Activated T-helper 1 cell treated with anti-CD3 and anti-CD28 coated beads, Interleukin-2, amount 50 U/mL, for 16 hours (primary cell): Measurements from ENCODE around the gene PHLDB1.
"Not testable (repeated sequence)": the region's sequence is repeated elsewhere in the genome, so short reads cannot be mapped to it uniquely, and the experiment has no call there.

Experiments used
- DNase-seq, 2 donors: peaks; one replicate each; pipeline ENCODE4 v3.0.0-alpha.2; 2020; ENCODE audit warnings: low read depth in 1 of 2, low spot score in 1 of 2

PHLDB1 gene

DNA sequence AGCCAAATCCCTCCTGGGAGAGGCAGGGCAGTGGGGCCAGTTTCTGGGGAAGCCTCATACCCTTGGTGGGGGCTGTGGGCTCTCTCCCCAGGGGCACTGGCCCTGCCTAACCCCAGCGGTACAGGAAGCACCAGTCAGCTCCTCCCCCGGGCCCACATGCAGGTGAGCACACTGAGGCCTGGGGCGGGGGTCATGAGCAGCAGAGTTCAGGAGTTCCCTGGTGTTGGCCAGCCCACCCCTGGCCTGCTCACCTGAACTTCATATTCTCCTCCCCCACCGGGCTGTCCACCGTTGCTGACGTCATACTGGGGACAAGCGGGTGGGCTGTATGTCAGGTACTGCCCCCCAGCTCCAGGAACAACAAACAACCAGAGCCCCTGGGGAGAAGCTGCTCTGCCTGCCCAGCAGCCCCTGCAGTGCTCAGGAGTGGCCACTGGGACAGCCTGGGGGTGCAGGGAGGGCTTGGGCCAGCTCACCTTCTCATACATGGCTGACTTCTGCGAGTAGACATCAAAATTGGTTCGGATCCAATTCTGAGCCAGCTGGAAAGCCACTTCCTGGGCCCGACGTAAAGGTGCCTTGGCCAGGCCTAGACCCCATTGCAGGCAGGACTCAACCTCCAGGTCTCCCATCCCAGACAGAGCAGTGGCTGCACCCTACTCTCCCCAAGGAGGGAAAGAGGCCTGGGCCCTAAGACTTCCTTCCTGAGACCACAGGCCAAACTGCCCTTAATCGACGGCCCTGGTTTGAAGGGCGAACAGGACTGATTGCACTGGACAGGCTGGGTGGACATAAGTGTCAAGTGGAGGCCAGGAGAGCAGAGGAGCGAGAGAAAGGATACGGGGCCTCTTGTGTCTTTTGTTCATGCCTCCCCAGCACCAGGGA is 51.3 kb downstream of the PHLDB1 start:
- no peak for DNase-seq

DNA sequence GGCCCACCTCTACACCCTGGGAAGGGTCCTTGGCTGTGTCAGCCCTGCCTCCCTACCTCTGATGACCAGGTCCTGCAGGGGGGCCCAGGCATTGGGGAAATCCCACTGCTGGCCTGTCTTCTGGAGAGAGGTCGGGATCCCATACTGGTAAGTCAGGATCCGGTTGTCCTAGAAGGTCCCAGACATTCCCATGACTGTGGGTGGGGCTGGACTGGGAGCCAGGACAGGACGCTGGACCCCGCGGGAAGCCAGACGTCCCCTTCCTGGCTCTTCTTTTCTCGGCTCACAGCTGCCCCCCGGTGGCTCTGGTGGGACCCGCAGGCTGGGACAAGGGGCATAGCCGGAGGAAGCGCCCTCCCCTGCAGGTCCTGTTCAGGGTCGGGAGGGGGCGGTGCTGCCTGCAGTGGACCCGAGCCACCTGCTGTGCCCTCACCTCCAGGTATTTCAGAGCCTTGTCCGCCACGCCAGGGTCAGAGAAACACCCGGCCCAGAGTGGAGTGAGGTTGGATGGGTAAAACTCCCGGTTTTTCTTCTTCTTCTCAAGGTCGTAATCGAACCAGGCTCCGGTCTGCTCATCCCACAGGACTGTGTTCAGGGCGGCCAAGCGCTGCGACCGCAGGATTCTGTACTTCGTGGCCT is 52.0 kb downstream of the PHLDB1 start:
- DNase-seq, result peak; percentile 71 to 78

DNA sequence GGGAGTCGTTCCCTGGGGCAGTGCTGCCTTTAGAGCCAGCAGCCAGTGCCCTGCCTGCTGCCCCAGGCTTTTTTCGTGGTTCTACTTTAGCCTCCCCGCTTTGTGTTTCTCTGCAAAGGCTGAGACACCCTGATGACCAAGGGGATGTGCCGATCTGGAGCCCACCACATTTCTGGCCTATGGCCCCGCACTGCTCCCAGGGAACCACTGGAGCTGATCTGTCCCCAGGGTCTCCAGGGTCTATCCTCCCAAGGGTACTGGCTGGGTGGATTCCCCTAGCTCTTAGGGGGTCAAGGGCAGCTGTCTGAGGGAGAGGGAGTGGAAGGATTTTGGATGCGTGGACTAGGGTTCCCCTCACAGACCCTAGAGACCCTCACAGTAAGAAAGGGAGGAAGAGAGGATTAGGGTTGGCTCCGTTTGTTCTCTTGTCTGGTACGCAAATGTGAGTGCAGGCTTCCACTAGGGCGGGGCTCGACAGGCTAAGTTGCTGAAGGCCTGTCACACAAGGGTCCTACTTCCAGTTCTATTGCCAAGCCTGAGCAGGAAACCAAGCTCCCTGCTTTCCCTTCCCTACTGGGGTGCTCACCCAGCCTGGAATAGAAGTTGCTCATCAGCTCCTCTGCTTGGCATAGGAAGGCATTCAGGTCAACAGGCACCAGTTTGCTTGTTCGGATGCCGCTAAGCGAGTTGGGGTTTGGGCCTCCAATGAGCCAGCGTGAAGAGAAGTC is 52.7 kb downstream of the PHLDB1 start:
- DNase-seq, result no peak

DNA sequence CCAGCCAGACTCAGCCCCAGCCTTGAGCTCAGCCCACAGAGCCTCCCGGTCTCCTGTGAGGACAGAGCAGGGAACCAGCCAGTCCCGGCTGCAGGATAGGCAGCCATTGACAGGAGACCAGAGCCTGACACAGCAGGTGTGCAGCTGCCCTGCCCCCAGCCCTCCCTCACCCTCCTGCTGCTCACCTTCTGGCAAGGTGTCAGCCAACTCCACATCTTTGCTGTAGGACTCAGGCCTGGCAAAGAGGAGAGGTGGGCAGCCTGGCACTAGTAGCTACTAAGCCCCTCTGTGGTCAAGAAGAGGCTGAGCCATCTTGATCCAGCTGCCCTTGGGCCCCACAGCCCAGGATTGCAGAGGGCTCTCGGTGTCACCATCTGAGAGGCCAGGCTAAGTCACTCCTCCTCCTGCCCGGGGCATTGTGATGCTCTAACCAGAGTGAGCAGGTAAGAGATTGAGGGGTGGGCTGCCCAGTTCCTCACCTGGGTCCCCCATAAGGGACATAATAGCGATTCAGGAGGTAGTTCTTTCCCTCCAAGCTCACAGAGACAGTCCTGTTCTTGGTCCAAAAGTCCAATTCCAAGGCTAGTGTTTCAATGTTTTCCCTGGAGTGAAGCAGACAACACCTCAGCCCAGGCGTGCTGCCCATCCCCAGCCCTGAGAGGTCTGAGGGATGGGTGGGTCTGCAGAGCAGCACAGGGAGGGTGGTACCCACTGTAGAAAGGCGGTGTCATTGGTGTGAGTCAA is 53.4 kb downstream of the PHLDB1 start:
- no peak for DNase-seq

DNA sequence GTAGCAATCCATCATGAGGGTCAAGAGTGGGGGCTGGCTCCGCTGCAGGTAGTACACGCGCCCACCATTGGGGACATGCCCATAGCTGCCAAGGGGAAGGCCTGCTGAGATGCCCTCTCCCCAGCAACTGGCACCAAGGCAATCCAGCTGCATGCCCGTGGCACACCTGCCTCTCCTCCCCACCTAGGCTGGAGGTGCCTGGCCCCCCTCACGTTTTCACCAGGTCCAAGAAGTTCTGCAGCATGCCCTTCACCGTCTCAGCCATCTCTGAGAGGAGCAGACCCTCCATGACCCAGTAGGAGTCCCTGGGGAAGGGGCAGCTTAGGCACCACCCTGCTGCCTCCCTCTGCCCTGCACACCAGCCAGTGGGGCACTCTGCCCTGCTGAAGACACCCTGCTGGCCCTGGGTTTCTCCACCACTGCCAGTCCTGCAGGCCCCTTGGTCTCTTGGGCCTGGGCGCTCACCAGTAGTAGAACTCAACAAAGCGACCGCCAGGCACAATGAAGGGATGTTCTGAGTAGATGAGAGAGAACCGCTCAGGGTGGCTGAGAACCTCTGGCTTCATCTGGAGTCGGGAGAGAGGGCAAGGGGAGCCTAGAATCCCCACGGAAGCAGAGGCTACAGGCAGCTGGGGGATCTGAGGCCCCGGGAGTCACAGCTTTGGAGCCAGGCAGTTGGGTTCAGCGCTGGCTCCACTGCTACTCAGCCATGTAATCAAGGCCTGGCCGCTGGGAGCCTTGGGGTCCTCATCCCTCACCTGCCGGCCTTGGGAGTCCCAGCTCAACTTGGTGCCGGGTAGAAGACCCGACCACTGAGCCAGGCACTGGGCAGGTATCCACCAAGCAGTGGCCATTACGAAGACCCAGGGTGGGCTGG is 54.2 kb downstream of the PHLDB1 start:
- DNase-seq, result no peak

DNA sequence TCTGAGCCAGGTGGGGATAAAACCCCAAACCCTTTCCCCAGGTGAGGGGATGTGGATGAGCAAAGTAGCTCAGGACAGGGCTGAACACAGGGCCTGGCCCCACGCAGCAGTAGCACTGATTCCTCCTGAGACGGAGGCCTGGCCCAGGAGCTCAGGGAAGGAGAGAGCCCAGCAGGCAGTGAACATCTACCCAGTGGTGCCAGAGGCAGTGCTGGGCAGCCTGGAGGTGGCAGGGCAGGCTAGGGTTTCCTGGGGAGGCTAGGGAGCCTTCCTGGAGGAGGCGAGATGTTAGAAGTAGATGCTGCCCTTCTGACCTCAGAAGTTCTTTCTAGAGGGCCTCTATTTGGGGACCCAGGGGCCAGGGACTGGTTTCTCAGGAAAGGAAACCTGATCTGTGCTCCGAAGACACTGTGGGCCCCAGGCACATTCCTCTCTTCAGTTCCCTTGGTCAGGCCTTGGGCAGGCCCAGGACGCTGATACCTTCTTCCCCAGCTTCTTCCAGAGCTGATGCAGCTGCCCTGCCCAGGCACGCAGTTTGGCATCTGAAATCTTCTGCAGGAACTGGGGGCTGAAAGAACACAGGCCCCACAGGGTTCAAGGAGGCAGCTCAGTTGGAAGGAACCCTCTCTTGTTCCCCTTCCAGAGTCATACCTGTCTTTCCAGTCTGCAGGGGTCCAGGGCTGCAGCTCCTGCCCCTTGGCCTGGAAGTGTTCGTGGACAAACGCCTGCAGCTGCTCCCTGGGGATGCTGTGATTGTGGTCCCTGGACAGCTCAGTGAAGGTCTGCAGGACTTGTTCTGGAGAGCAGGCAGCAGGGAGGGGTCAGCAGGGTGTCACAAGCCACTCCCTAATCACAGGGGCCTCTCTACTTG is 55.2 kb downstream of the PHLDB1 start:
- DNase-seq, result no peak

DNA sequence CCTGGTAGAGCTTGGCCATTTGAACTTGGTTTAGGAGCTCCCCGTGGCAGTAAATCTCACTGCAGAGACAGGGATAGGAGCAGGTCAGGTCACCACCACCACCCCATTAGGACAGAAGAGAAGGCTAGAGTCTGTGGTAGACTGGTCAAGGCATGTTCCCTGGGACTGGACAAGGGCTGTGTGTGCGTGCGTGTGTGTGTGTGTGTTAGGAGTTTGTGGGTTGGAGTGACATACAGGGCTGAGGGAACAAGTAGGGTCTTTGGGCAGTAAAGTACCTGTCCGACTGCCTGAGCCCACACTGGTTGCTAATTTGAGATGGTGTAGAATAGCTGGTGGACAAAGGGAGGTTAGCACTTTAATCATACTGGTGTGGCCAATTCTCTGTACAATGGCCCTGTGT is 56.0 kb downstream of the PHLDB1 start:
- no peak for DNase-seq

DNA sequence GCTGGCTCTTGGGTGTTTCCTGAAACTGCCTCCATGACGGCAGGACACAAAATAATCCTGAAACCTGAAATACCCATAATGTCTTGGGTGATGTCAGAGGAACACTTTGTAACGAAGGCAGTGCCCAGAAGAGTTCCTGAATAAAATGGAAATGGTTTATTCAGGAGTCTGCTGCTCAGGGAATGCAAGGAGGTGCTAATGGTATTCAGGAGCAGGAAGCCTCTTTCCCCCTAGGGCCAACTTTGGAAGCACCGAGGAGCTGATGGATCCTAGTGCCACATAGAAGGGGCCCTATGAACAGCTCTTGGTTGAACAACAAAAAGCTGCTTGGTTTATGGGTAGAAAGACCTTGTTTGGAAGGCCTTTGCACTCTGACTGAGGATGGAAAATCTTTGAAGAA is 56.5 kb downstream of the PHLDB1 start:
- no peak for DNase-seq

DNA sequence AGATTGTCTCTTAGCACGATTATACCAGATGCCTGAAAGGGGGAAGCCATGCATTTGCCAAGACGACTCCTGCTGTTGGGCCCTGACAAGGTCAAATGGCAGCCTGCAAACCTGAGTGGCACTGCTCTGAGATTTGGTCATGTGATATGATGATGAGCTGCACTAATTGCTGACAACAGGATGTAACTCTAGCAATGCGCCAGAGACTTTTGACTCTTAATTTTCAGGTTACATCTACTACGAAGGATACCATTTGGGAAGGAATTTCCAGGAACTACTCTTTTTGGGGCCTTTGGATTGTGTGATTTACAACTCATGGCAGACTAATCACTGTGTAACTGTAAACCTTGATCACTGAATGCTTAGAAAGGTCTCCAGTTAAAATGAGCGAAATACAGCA is 59.0 kb downstream of the PHLDB1 start:
- DNase-seq, result no peak

DNA sequence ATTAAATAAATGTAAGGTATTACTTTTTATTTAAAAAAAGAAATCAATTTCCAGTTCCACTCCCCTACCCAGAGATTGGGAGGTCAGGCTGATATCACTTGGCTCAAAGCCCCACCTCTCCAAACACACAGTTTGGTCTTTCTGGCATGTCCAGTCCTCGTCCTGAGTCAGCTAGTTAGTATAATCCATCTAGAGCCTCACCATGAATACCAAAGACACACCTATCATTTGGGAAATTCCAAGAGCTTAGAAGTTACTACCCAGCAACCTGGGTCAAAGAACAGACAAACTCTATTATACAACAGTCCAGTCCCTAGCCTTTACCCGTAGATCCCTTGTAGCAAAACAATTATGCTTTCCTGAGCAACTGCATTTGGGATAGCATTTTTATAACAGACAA is 62.6 kb downstream of the PHLDB1 start:
- no peak for DNase-seq

DNA sequence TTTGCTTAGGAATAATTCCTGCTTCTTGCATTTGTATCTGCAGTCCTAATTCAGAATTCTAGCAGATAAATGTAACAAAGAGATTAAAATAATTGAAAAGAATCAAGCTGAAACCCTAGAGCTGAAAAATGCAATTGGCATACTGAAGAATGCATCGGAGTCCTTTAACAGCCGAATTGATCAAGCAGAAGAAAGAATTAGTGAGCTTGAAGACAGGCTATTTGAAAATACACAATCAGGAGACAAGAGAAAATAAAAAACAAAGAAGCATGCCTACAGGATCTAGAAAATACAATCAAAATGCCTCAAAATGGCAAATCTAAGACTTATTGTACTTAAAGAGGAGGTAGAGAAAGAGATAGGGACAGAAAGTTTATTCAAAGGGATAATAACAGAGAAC is 63.8 kb downstream of the PHLDB1 start:
- DNase-seq, result no peak

DNA sequence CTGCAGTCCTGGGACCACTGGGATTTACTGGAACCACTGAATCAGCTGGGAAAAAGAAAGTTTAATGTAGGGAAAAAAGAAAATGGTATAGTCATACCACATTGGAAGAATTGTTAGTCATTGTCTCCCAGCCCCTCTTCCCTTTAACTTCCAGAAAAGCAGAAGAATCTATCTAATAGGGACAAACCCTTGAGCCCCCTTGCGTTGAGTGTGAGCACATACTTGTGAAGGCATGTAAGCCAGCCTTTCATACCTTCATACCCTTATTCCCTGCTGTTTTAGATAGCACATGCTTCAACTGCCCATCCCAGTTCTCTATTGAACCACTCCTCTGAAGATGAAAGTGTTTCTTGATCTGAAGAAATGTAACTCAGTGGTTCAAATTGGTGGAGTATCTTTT is 65.4 kb downstream of the PHLDB1 start:
- no peak for DNase-seq

DNA sequence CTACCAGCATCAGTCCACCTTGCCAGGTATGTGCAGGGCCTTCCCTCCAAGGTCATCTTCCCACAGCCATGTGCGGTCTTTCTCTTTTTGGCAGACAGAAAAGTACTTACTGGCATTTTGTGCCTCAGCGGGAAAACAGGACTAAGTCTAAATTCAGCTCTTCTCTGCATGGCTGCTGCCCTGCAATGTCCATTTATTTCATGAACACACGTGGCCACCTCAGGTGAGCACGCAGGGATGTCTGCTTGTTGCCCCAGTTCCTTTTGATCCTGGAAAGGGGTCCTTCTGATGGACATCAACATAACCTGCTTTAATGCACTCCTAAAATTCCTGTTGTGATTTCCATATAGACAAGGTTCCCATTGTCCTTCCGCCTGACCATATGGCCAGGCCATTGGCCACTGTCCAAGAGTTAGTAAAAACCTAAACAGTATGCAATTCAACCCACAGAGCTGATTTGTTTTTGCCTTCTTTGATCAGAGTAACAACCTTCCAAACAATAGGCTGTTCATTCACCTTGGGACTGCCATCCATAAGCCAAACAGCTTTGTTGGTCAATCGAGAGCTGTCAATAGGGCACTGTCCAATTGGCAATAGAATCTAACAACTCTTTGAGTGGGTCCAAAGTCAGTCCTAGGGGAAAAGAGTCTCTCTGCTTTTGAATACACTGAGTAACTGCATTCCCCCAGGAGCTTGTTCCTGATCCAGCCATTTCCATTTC is 66.1 kb downstream of the PHLDB1 start:
- DNase-seq, result no peak

DNA sequence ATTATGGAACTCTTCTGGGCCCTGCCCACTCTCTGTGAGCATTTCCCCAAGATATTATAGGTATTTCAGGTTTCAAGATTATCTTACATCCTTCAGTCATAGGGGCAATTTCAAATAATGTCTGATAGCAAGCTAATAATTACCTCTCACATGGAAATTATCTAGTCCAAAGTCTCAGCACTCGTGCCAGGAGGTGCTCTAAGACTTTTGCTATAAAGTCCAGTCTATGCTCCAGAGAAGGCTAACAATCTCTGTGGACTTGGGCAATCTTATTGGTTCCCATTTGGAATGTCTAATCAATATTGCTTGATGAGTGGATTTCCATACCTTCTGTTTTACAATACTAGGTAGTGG is 66.6 kb downstream of the PHLDB1 start:
- no peak for DNase-seq

DNA sequence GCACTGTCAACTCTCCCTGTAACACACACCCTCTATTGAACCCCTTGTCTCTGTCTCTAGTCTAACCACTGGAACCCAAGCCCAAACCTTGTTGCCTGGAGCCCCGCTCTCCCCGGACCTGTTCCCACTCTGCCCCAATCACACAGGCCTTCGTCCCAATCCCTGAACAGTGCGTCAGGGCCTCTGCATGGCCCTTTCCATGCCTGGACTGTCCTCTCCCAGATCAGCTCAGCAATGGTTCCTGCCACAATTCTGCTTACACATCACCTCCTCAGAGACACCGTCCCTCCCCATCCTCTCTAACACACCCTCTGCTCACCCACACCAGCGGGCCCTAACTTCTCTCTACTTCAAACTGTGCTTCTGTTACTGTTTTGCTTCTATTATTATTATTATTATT is 70.6 kb downstream of the PHLDB1 start:
- no peak for DNase-seq

DNA sequence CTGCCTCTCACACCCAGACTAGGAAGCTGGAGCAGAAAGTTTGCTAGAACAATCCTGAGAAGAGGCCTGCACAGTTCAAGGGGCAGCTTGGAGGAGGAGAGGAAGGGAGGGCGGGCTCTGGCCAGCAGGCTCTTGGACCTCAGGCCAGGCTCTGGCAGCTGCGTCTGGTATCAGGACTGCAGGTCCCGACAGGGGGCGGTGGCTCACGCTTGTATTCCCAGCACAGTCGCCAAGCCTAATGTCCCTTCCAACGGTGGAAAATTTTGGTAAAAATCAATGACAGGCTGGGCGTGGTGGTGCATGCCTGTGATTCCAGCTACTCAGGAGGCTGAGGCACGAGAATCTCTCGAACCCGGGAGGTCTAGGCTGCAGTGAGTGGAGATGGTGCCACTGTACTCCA is 71.5 kb downstream of the PHLDB1 start:
- not testable (repeated sequence) for DNase-seq

DNA sequence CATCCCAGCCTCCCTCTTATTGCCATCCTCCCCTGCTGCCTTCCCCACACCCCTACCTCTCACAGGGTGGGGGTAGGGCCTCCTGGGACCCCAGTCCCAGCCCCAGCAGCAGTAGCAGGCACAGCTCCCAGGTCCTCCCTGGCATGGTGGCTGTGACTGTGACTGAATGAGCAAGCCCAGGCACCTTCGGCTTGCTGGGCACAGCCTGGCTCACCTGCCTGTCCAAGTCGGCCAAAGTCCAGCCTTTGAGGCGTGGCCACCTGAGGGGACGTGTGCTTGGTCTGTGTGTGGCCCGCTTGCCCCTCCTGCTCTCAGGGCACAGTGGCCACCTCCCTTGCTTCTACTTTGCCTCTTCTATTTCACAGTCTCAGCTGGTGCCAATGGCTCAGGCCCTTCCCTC is 72.1 kb downstream of the PHLDB1 start, which contains the start of gene TREH:
Gene TREH, minus strand, starts transcription at position 168 of the 400 bp plus-strand sequence. Its CDS starts 23 bp downstream, at position 145.
- DNase-seq, result no peak

DNA sequence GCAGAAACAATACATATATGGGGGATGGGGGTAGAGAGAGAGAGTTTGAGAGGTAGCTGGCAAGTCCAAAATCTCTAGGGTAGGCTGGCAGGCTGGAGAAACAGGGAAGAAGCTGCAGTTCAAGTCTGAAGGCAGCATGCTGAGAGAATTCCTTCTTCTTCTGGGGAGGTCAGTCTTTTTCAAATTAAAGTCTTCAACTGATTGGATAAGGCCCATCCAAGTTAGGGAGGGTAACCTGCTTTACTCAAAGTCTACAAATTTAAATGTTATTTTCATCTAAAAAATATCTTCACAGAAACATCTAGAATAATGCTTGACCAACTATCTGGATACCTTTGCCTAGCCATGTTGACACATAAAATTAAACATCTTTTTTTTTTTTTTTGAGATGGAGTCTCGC is 75.0 kb downstream of the PHLDB1 start:
- no peak for DNase-seq

DNA sequence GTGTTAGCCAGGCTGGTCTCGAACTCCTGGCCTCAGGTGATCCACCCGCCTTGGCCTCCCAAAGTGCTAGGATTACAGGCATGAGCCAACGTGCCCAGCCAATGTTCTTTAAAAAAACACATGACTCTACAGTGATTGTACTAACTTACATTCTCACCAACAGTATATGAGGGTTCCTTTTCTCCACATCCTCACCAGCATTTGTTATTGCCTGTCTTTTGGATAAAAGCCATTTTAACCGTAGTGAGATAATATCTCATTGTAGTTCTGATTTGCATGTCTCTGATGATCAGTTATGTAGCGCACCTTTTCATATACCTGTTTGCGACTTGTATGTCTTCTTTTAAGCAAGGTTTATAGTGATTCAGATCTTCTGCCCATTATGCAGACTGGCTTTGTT is 75.5 kb downstream of the PHLDB1 start:
- not testable (repeated sequence) for DNase-seq
